GM21367 (cell line): ENCODE data around the gene TAF3.
"Not testable (repeated sequence)": the region's sequence is repeated elsewhere in the genome, so short reads cannot be mapped to it uniquely, and the experiment has no call there.

ENCODE experiments used
- ATAC-seq: cut with Tn5 transposase; IDR thresholded peaks from one replicate; pipeline ENCODE4 v1.9.1; 2021; ENCODE audit not compliant: unreplicated experiment

TAF3 gene

DNA sequence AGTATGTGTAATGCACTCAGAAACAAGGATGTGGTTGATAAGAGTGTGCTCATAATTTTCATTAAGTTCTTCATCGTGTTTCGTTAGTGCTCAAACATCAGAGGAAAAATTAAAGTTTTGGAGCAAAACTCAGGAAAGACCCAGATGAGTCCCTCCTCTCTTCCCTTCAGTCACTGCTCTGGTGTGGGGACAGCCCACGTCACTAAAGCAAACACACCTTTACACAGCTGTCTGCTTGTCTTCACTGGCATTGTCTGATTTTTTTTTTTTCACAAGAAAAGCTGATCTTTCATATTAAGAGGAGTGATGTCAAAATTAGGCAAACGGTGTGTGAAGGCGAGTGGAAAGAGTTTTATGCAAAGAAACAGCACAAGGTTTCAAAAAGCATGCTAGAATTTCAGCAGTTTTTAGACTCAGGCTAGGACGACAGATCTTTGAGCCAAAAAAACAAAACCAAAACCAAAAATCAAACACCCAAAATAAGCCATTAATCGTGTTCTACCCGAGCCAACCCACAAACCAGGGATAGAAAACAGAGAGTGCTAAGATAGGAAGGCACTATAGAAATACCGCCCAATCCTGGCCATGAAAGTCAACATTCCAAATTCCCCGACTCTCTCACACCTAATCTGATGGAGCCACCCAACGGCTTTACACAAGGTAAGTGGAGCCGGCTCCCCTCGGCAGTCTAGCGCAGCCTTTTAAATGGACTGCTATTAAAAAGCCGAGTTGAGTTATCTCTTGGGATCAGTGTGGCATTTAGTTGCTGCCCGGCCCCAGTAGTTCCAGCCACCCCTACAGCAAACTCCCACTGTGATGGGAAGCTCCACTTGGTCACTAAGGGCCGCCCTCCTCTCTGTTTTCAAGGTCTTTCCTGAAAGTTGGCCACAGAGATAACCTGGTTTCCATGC, 208.3 kb downstream of the TAF3 start:
- ATAC-seq: no peak

DNA sequence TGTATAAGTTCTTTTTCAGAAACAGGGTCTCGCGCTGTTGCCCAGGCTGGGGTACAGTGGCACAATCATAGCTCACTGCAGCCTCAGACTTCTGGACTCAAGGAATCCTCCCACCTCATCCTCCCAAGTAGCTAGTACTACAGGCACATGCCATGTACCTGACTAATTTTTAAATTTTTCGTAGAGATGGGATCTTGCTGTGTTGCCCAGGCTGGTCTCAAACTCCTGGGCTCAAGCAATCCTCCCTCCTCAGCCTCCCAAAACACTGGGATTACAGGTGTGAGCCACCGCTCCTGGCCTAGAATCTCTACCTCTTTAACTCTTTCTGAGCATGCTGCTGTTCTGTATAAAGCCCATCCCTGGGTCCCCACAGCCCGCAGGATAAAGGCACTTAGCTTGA, 212.9 kb downstream of the TAF3 start:
- ATAC-seq: not testable (repeated sequence)

- ATAC-seq: no peak
Measured at GRCh38 chr10:8032558-8032957, 214.3 kb downstream of the TAF3 start.

DNA sequence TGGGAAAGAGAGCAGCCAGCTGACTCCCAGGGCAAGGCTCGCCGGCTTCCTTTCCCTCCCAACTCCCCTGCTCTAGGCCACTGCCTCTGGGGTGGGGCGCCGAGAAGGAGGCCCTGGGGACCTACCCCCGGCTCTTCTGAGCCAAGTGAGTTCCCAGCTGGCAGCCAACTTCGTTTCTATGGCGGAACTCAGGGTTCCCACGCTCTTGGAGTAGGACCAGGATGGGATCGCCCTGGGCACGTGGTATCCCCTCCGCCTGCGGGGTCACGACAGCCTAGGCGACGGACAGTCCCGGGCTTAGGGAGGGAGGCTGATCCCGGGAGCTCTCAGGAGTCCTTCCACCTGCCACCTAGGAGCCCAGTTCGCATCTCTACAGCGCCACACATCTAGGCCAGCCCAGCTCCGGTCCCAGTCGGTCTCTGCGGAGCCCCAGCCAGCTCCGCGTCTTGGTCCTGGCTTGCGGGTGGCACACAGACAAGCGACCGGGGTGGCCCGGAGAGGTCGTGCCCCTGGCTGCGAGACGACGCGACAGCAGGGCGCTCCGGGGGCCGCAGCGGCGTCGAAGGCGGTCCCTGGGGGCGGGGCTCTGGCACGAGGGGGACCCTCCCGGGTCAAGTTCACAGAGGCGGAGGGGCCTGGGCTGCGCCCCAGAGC, 215.6 kb downstream of the TAF3 start:
- ATAC-seq: no peak

- no peak for ATAC-seq
Measured at GRCh38 chr10:8034466-8035005, 216.2 kb downstream of the TAF3 start.

GRCh38 chr10:8035006-8035640, 216.8 kb downstream of the TAF3 start:
- ATAC-seq: no peak

- no peak for ATAC-seq
Measured at GRCh38 chr10:8035641-8036470, 217.6 kb downstream of the TAF3 start.

GRCh38 chr10:8036506-8037198, 218.3 kb downstream of the TAF3 start:
- no peak for ATAC-seq

GRCh38 chr10:8037199-8037801, 219.0 kb downstream of the TAF3 start:
- ATAC-seq: no peak

DNA sequence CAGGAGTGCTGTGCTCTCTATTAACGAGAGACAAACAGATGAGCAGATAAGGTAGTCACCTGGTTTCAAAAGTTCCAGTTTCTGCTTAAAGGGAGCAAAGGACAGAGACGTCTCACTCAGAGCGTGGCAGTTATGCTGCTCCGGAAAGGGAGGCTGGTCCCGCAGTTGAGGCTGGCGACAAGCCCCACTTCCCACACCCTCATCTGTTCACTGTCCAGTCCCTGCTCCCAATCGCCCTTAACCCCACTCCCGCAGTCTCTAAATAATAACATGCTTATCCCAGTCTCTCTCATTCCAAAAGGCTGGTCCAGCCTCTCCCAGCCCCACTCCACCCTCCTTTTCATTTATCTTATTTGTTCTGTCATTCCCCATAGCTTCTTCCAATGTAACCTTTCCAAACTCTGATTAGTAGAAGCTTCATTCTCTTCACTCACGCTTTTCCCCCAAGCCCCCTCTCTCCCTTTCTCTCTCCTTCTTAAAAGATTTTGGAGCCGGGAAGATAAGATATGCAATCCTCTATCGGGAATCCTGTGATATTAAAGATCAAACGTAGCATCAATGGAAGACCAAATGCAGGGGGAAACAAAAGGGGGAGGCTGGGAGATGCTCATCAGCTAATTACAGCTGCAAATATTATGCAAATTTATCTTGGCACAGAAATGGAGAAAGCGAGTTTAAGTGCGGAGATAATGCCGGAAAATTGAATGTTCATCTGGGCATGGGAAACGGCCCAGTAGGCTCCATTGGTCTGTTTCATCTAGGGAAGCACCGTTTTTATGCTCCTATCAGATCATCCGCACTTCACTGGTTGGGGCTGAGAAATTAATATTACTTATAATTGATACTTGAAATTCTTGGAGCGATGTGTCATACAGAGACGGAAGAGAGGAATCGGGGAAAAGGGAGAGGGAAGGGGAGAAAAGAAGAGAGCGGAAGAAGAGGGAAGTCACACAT, 219.9 kb downstream of the TAF3 start:
- no peak for ATAC-seq

DNA sequence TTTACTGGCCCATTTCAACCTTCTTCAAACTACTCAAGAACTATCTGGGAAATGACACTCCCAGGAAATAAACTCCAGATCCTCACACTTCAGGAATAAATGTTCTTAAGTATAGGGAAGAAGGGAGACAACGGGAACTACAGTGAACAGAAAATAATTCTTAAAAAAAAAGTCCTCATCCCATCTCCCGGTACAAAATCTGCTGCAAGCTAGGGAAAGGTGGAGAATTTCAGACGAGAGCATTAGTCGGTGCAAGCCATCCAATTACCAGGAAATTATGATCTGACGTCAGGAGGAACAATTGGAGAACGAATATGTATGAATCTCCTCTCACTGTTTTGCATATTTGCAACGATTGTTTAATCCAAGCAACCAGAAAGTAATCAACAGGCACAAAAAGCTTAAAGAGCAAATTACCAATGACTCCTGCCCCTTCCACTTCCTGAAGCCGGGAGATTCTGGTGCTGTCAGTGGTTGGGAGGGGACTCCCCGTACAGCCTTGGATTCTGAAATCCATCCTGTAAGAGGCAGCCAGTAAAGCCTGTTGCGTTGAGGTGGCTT, 221.1 kb downstream of the TAF3 start:
- ATAC-seq: no peak

DNA sequence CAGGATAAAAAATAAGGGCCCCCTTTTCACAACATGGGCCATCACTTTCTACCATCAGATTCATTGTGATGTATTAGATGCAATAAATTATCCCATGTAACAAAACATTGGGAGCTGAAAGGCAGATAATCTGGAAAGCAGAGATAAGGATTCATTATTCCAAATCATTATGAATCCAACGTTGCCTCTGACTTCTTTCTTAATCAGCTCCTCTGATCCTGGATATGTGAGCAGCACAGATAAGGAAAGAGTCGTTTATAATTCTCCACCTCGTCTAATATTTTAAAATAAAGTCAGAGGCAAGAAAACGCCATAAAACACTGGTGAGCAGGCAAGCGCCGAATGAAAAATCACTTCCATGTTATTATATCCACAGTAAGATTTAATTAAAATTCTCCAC, 222.3 kb downstream of the TAF3 start:
- no peak for ATAC-seq

- no peak for ATAC-seq
Measured at GRCh38 chr10:8041284-8041991, 223.1 kb downstream of the TAF3 start.

DNA sequence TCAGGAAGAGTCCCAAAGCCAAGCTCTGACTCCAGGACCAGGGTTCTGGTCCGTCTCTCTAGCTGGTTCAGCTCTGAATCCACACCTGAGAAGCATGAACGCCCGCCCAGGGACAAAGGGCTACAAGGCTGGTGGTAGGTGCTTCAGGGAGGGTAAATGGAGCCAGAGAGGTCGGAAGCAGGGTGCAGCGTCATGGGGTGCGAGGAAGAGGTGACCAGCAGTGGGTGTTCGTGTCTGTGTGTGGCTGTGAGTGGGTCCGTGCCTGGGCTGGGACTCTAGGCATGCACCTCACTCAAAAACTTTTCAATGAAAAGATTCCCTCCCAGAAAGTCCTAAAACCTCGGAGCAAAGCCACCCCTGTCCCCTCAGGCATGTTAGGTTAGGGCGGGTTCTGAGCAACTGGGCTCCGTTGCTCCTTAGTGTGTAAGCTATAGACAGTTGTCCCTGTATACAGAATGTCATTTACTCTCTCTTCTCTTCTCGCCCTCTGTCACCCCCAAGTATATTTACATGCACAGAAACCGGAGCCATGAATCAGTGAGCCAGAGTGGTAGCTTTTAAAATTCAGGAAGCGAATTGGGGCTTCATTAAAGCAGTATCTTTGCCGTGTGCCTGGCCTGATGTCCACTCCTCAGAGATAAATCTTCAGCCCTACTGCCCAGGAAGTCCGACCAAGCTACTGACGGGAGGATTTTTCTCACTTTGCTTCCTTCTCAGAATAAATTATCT, 223.9 kb downstream of the TAF3 start:
- ATAC-seq: no peak

- ATAC-seq: no peak
Measured at GRCh38 chr10:8042721-8043568, 224.6 kb downstream of the TAF3 start.
